Measurements from ENCODE around the gene GLI3.

DNA sequence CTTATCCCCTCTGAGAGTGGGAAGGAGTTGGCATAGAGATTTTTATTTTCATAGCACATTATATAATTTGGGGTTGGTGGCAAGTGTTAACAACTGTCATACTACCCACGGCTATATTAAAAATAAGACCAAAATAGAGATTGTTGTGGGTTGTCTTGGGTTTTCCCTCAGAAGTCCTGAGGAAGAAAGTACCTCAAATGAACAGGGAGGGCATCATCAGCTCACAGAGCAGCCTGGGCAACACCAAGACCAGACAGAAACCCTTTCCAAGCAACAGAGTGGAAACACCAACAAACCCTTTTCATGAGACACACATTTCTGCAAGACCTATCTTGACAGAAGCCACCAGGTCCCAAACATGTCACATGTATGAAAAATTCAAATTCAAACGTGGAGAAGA, 121.2 kb downstream of the GLI3 start:
- TF ChIP-seq EZH2phosphoT487 (IDR thresholded peaks at IDR 0.05; ENCODE audit: low read length): no peak
- no peak for TF ChIP-seq EZH2 (optimal IDR thresholded peaks at IDR 0.05; ENCODE audit: low read depth, low read length)
- TF ChIP-seq, protein P1, sequence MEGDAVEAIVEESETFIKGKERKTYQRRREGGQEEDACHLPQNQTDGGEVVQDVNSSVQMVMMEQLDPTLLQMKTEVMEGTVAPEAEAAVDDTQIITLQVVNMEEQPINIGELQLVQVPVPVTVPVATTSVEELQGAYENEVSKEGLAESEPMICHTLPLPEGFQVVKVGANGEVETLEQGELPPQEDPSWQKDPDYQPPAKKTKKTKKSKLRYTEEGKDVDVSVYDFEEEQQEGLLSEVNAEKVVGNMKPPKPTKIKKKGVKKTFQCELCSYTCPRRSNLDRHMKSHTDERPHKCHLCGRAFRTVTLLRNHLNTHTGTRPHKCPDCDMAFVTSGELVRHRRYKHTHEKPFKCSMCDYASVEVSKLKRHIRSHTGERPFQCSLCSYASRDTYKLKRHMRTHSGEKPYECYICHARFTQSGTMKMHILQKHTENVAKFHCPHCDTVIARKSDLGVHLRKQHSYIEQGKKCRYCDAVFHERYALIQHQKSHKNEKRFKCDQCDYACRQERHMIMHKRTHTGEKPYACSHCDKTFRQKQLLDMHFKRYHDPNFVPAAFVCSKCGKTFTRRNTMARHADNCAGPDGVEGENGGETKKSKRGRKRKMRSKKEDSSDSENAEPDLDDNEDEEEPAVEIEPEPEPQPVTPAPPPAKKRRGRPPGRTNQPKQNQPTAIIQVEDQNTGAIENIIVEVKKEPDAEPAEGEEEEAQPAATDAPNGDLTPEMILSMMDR (IDR thresholded peaks at IDR 0.05; ENCODE audit: low read length): no peak
